Tibial nerve (tissue), 4 donors: Measurements from ENCODE around the gene ASIP.

Source experiments
- CTCF ChIP-seq, 5 experiments: fragments of 200-600 bp in 3 of 5; fragments of 450-650 bp in 2 of 5; sonication (generic) in 3 of 5; IDR thresholded peaks; one replicate each; pipeline ENCODE4 v1.5.1; 2016 to 2019; ENCODE audit warnings: antibody characterized with exemption in 5 of 5, mild to moderate bottlenecking in 3 of 5, moderate library complexity in 2 of 5
- EP300 ChIP-seq, 2 donors: sonication (generic); formaldehyde crosslinking; IDR thresholded peaks; one replicate each; pipeline ENCODE4 v1.6.1; 2017; ENCODE audit warnings: antibody characterized with exemption in 2 of 2, mild to moderate bottlenecking in 1 of 2
- POLR2A ChIP-seq, 2 donors: fragments of 450-650 bp; IDR thresholded peaks; one replicate each; pipeline ENCODE4 v1.6.1; 2017; ENCODE audit warnings: antibody characterized with exemption in 2 of 2, mild to moderate bottlenecking in 2 of 2, moderate library complexity in 2 of 2

GRCh38 chr20:34301587-34302311, 60.5 kb downstream of the ASIP start:
- TF ChIP-seq CTCF (IDR thresholded peaks at IDR 0.05) (no peak), POLR2A (IDR thresholded peaks at IDR 0.05) (no peak), EP300 (IDR thresholded peaks at IDR 0.05) (no peak)
